SK-N-SH (cell line): ENCODE data around the gene QSER1. TPM values are rescaled to one million over a fixed set of nuclear protein-coding genes. Genes with fewer than 3 reads are reported as not detected.

Experiments used
- CTCF ChIA-PET: fragments of 300-600, 350-600 bp; formaldehyde crosslinking; extraction: SDS; loops from one replicate; lab custom pipeline; 2021; lab: Yijun Ruan, JAX
- POLR2A ChIA-PET: fragments of 350-600 bp; sonication (Branson Sonifier 250); formaldehyde crosslinking; extraction: SDS; loops from one replicate; lab custom pipeline; 2020; ENCODE audit warnings: antibody characterized with exemption, inconsistent platforms; lab: Yijun Ruan, JAX
- DNase-seq: peaks from one replicate; pipeline ENCODE4 v3.0.0; 2012
- H2AFZ ChIP-seq: fragments of 200-600 bp; sonication (generic); 2 replicates; pipeline ENCODE4 v1.8.1; 2016; ENCODE audit warnings: antibody characterized with exemption, mild to moderate bottlenecking, low read depth
- H3F3A ChIP-seq: fragments of 200-600 bp; sonication (generic); replicated peaks from 2 replicates; pipeline ENCODE3; 2016; ENCODE audit warnings: antibody characterized with exemption, mild to moderate bottlenecking; ENCODE audit not compliant: insufficient read depth
- H3K27ac ChIP-seq, 2 experiments: fragments of 200-500 bp in 1 of 2; fragments of 200-600 bp in 1 of 2; sonication (Bioruptor generic) in 1 of 2; sonication (generic), shearing (Covaris generic) in 1 of 2; 2 replicates each; pipeline versions ENCODE4 v1.5.1 to v1.6.1; 2014 to 2016; ENCODE audit warnings: low read depth in 2 of 2, inconsistent platforms in 1 of 2, low read length in 1 of 2, mild to moderate bottlenecking in 1 of 2, mixed read lengths in 1 of 2
- H3K27me3 ChIP-seq: fragments of 200-600 bp; sonication (generic), shearing (Covaris generic); 2 replicates; pipeline ENCODE4 v1.6.1; 2016; ENCODE audit warnings: mixed run types; ENCODE audit not compliant: insufficient read depth
- H3K36me3 ChIP-seq, 2 experiments: fragments of 200-500 bp in 1 of 2; fragments of 200-600 bp in 1 of 2; sonication (Bioruptor generic) in 1 of 2; sonication (generic) in 1 of 2; replicated peaks in 1 of 2; 2 replicates each; pipeline versions ENCODE3 to v1.5.1; 2014 to 2016; ENCODE audit warnings: low read length in 1 of 2, mild to moderate bottlenecking in 1 of 2; ENCODE audit not compliant: insufficient read depth in 2 of 2, control insufficient read depth in 1 of 2
- H3K4me1 ChIP-seq, 2 experiments: fragments of 200-500 bp in 1 of 2; fragments of 200-600 bp in 1 of 2; sonication (Bioruptor generic) in 1 of 2; sonication (generic), shearing (Covaris generic) in 1 of 2; 2 replicates each; pipeline versions ENCODE4 v1.5.1 to v1.6.1; 2014 to 2016; ENCODE audit warnings: low read depth in 1 of 2, low read length in 1 of 2, mixed run types in 1 of 2; ENCODE audit not compliant: insufficient read depth in 2 of 2, control insufficient read depth in 1 of 2
- H3K4me2 ChIP-seq: fragments of 200-600 bp; sonication (generic), shearing (Covaris generic); 2 replicates; pipeline ENCODE4 v1.6.1; 2017; ENCODE audit warnings: mixed run types
- H3K4me3 ChIP-seq, 2 experiments: fragments of 200-500 bp in 1 of 2; fragments of 200-600 bp in 1 of 2; sonication (Bioruptor generic) in 1 of 2; sonication (generic), shearing (Covaris generic) in 1 of 2; 2 replicates each; pipeline versions ENCODE4 v1.5.1 to v1.8.1; 2014 to 2016; ENCODE audit warnings: low read depth in 2 of 2, inconsistent platforms in 1 of 2, low read length in 1 of 2, mild to moderate bottlenecking in 1 of 2, mixed read lengths in 1 of 2, moderate library complexity in 1 of 2
- H3K79me2 ChIP-seq: fragments of 200-600 bp; sonication (generic); 2 replicates; pipeline ENCODE4 v1.8.1; 2017; ENCODE audit warnings: mild to moderate bottlenecking; ENCODE audit not compliant: insufficient read depth
- H3K9ac ChIP-seq: fragments of 200-600 bp; sonication (generic); 2 replicates; pipeline ENCODE4 v1.6.1; 2017; ENCODE audit warnings: mixed run types
- H3K9me2 ChIP-seq: fragments of 200-600 bp; sonication (generic); 2 replicates; pipeline ENCODE4 v1.6.1; 2017; ENCODE audit warnings: mixed run types
- H3K9me3 ChIP-seq: fragments of 200-600 bp; sonication (generic); 2 replicates; pipeline ENCODE4 v1.6.1; 2017; ENCODE audit warnings: mixed run types, mild to moderate bottlenecking, moderate library complexity
- H4K20me1 ChIP-seq: fragments of 200-600 bp; sonication (generic); 2 replicates; pipeline ENCODE4 v1.6.1; 2017; ENCODE audit warnings: mild to moderate bottlenecking, mixed run types; ENCODE audit not compliant: insufficient read depth
- CHD2 ChIP-seq: fragments of 150-350 bp; IDR thresholded peaks from 2 replicates; pipeline ENCODE4 v1.6.1; 2018; ENCODE audit warnings: low read length; ENCODE audit not compliant: partially characterized antibody
- EZH2phosphoT487 ChIP-seq: fragments of 200-600 bp; sonication (generic); IDR thresholded peaks from 2 replicates; pipeline ENCODE4 v1.6.1; 2017; ENCODE audit warnings: low read depth, mixed run types, mild to moderate bottlenecking, antibody characterized with exemption, moderate library complexity, borderline replicate concordance
- FOSL2 ChIP-seq: IDR thresholded peaks from 2 replicates; pipeline ENCODE4 v1.4.0; 2012; ENCODE audit warnings: low read depth, mild to moderate bottlenecking, moderate library complexity, borderline replicate concordance
- FOXJ3 ChIP-seq: sonication (generic); formaldehyde crosslinking; IDR thresholded peaks from 2 replicates; pipeline ENCODE4 v1.5.1; 2020; ENCODE audit warnings: mild to moderate bottlenecking, missing genetic modification reagents
- GATA2 ChIP-seq: sonication (generic); formaldehyde crosslinking; IDR thresholded peaks from 2 replicates; pipeline ENCODE4 v1.5.0; 2020; ENCODE audit warnings: mild to moderate bottlenecking, missing genetic modification reagents
- JUND ChIP-seq: IDR thresholded peaks from 2 replicates; pipeline ENCODE4 v1.4.0; 2012
- MEF2A ChIP-seq: IDR thresholded peaks from 2 replicates; pipeline ENCODE4 v1.4.0; 2012; ENCODE audit warnings: low read depth, borderline replicate concordance
- NRF1 ChIP-seq: IDR thresholded peaks from 2 replicates; pipeline ENCODE4 v1.6.1; 2012; ENCODE audit warnings: low read depth, mild to moderate bottlenecking, low read length
- PBX3 ChIP-seq: IDR thresholded peaks from 2 replicates; pipeline ENCODE4; 2012
- POLR2AphosphoS5 ChIP-seq: IDR thresholded peaks from 2 replicates; pipeline ENCODE4 v1.6.1; 2012; ENCODE audit warnings: low read depth, low read length
- RAD21 ChIP-seq: IDR thresholded peaks from 2 replicates; pipeline ENCODE4 v1.6.1; 2012; ENCODE audit warnings: mild to moderate bottlenecking, low read length
- RFX5 ChIP-seq: IDR thresholded peaks from 2 replicates; pipeline ENCODE4 v1.6.1; 2012; ENCODE audit warnings: mild to moderate bottlenecking, improper control_type of control experiment, low read length
- SMC3 ChIP-seq: IDR thresholded peaks from 2 replicates; pipeline ENCODE4 v1.6.1; 2012; ENCODE audit warnings: low read depth, low read length, improper control_type of control experiment
- TAF1 ChIP-seq: IDR thresholded peaks from 2 replicates; pipeline ENCODE4 v1.6.1; 2012; ENCODE audit warnings: low read depth, mild to moderate bottlenecking, low read length, moderate library complexity, borderline replicate concordance
- TCF12 ChIP-seq: IDR thresholded peaks from 2 replicates; pipeline ENCODE4 v1.4.0; 2012
- TEAD4 ChIP-seq: IDR thresholded peaks from 2 replicates; pipeline ENCODE4 v1.4.0; 2012; ENCODE audit warnings: mild to moderate bottlenecking, borderline replicate concordance; ENCODE audit not compliant: insufficient read depth
- USF2 ChIP-seq: fragments of 150-350 bp; IDR thresholded peaks from 2 replicates; pipeline ENCODE4 v1.6.1; 2017; ENCODE audit warnings: antibody characterized with exemption, low read length, low read depth, borderline replicate concordance
- YY1 ChIP-seq: IDR thresholded peaks from 2 replicates; pipeline ENCODE4 v1.4.0; 2012; ENCODE audit warnings: low read depth, mild to moderate bottlenecking
- ZBTB33 ChIP-seq: IDR thresholded peaks from 2 replicates; pipeline ENCODE4 v1.4.0; 2012; ENCODE audit warnings: low read depth, borderline replicate concordance
- WGBS: methylation state at CpG from one replicate; pipeline ENCODE4 v1.1.6; 2017; ENCODE audit warnings: low lambda C conversion rate; 5-methylcytosine and 5-hydroxymethylcytosine counted together
- polyA plus RNA-seq, 3 experiments: library from polyadenylated mRNA; depleted of rRNA; stranded (reverse); fragments of >200 nt; gene quantifications; 2 replicates each; pipeline ENCODE4 v1.2.3, GENCODE V29; 2012
- TF ChIP-seq, protein P1 (sequence below): fragments of 200-600 bp; sonication (generic); IDR thresholded peaks from 2 replicates; pipeline ENCODE4 v1.6.1; 2017; ENCODE audit warnings: antibody characterized with exemption, mild to moderate bottlenecking, moderate library complexity
- TF ChIP-seq, protein P2 (sequence below): IDR thresholded peaks from 2 replicates; pipeline ENCODE4 v1.6.1; 2012; ENCODE audit warnings: mild to moderate bottlenecking, low read depth, low read length, moderate library complexity
- TF ChIP-seq, protein P3 (sequence below): IDR thresholded peaks from 2 replicates; pipeline ENCODE4 v1.4.0; 2012; ENCODE audit warnings: low read depth

QSER1 gene
- polyA plus RNA-seq (2012; rRNA removed), result 4.2 and 4.4 TPM in 2 replicates
- polyA plus RNA-seq (2012; cell fraction: cytosol; rRNA removed), result 7.3 TPM in 2 replicates
- 6.0 and 12.1 TPM in 2 replicates for polyA plus RNA-seq (2012; cell fraction: nucleus; rRNA removed)

- under 1% methylated on average over 21 of the region's 91 CpGs for WGBS
- H2AFZ ChIP-seq, result peak within 1 kb of the TSS; percentile 81
- POLR2A ChIA-PET, result interaction anchor here (0.8 to 1.3 kb wide), 6 partner anchors 22 to 204 kb away, joined by 3 to 4 read pairs (median 3); no protein-coding TSS in a partner anchor
- H3K27me3 ChIP-seq, result no peaks in the 10 kb centered on the region
- peak; percentile 97 for DNase-seq
- CTCF ChIA-PET, result interaction anchor here (0.7 to 2.3 kb wide), 13 partner anchors 10 to 434 kb away, joined by 3 to 9 read pairs (median 4); partner anchors contain the start of genes CCDC73, EIF3M and TCP11L1
- H3K9ac ChIP-seq, result peak within 1 kb of the TSS; percentile 96
- H3K36me3 ChIP-seq, result peaks cover 0 to 4% of the 10 kb centered on the region in 2 experiments
- H3K9me3 ChIP-seq, result no peaks in the 10 kb centered on the region
- H3F3A ChIP-seq, result peaks cover 8% of the 10 kb centered on the region
- peaks cover 9 to 22% of the 10 kb centered on the region in 2 experiments; a peak in 3 of 4 replicates for H3K4me1 ChIP-seq
- peak within 1 kb of the TSS; percentile 80 to 95 for H3K27ac ChIP-seq
- peak within 1 kb of the TSS; percentile 94 for H3K4me2 ChIP-seq
- H3K79me2 ChIP-seq, result peaks cover 44% of the 10 kb centered on the region
- H3K9me2 ChIP-seq, result no peaks in the 10 kb centered on the region
- H3K4me3 ChIP-seq, result peak within 1 kb of the TSS; percentile 85 to 86
- H4K20me1 ChIP-seq, result peaks cover 18% of the 10 kb centered on the region
- no peak for TF ChIP-seq FOXJ3 (CRISPR knock-in tag)
- no peak for TF ChIP-seq YY1
- no peak for TF ChIP-seq ZBTB33
- TF ChIP-seq TCF12, result peak; percentile 22; the same call in 1 of the 2 replicates
- peak; percentile 51; the same call in 1 of the 2 replicates for TF ChIP-seq TAF1
- TF ChIP-seq RAD21, result no peak
- no peak; the same call in 1 of the 2 replicates for TF ChIP-seq GATA2 (CRISPR knock-in tag)
- no peak for TF ChIP-seq USF2
- TF ChIP-seq NRF1, result no peak
- TF ChIP-seq POLR2AphosphoS5, result peak; percentile 63
- TF ChIP-seq RFX5, result no peak
- no peak for TF ChIP-seq PBX3
- no peak for TF ChIP-seq TEAD4
- TF ChIP-seq FOSL2, result no peak
- no peak for TF ChIP-seq EZH2phosphoT487
- TF ChIP-seq CHD2, result peak; percentile 29
- TF ChIP-seq, protein P1, sequence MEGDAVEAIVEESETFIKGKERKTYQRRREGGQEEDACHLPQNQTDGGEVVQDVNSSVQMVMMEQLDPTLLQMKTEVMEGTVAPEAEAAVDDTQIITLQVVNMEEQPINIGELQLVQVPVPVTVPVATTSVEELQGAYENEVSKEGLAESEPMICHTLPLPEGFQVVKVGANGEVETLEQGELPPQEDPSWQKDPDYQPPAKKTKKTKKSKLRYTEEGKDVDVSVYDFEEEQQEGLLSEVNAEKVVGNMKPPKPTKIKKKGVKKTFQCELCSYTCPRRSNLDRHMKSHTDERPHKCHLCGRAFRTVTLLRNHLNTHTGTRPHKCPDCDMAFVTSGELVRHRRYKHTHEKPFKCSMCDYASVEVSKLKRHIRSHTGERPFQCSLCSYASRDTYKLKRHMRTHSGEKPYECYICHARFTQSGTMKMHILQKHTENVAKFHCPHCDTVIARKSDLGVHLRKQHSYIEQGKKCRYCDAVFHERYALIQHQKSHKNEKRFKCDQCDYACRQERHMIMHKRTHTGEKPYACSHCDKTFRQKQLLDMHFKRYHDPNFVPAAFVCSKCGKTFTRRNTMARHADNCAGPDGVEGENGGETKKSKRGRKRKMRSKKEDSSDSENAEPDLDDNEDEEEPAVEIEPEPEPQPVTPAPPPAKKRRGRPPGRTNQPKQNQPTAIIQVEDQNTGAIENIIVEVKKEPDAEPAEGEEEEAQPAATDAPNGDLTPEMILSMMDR, result no peak
- no peak for TF ChIP-seq SMC3
- TF ChIP-seq, protein P2, sequence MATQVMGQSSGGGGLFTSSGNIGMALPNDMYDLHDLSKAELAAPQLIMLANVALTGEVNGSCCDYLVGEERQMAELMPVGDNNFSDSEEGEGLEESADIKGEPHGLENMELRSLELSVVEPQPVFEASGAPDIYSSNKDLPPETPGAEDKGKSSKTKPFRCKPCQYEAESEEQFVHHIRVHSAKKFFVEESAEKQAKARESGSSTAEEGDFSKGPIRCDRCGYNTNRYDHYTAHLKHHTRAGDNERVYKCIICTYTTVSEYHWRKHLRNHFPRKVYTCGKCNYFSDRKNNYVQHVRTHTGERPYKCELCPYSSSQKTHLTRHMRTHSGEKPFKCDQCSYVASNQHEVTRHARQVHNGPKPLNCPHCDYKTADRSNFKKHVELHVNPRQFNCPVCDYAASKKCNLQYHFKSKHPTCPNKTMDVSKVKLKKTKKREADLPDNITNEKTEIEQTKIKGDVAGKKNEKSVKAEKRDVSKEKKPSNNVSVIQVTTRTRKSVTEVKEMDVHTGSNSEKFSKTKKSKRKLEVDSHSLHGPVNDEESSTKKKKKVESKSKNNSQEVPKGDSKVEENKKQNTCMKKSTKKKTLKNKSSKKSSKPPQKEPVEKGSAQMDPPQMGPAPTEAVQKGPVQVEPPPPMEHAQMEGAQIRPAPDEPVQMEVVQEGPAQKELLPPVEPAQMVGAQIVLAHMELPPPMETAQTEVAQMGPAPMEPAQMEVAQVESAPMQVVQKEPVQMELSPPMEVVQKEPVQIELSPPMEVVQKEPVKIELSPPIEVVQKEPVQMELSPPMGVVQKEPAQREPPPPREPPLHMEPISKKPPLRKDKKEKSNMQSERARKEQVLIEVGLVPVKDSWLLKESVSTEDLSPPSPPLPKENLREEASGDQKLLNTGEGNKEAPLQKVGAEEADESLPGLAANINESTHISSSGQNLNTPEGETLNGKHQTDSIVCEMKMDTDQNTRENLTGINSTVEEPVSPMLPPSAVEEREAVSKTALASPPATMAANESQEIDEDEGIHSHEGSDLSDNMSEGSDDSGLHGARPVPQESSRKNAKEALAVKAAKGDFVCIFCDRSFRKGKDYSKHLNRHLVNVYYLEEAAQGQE, result peak; percentile 79; the same call in 1 of the 2 replicates
- TF ChIP-seq, protein P3, sequence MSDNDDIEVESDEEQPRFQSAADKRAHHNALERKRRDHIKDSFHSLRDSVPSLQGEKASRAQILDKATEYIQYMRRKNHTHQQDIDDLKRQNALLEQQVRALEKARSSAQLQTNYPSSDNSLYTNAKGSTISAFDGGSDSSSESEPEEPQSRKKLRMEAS, result peak; percentile 78
- TF ChIP-seq JUND, result no peak
- TF ChIP-seq MEF2A, result no peak
These were observed at the start of gene QSER1 for GRCh38 chr11:32892355-32893092. Gene QSER1 (plus strand): TSS chr11:32892811. CDS start chr11:32893126, 315 bp downstream.
